K562 (cell line): ENCODE measurements around the gene AIG1. TPM values are rescaled to one million over a fixed set of nuclear protein-coding genes. Genes with fewer than 3 reads are reported as not detected.

Experiments used
- ATAC-seq: fragments of 200-7000 bp; cut with Tn5 transposase; 3 replicates; pipeline ENCODE4 v1.9.1; 2020; ENCODE audit warnings: moderate library complexity
- BruUV-seq: library from RNA; stranded (reverse); fragments of 400-500 nt; replicated peaks from 2 replicates; lab custom pipeline; 2021; lab: Mats Ljungman, UMichigan
- CTCF ChIA-PET: fragments of 300-600 bp; formaldehyde crosslinking; extraction: SDS; loops from one replicate; lab custom pipeline; 2021; ENCODE audit warnings: low intra/inter-chr PET ratio; lab: Yijun Ruan, JAX
- POLR2A ChIA-PET: fragments of 300-600, 350-650 bp; sonication (Branson Sonifier 250); formaldehyde crosslinking; extraction: SDS; loops from one replicate; lab custom pipeline; 2021; ENCODE audit warnings: antibody characterized with exemption, inconsistent platforms; lab: Yijun Ruan, JAX
- DNase-seq, 4 experiments: peaks; one replicate each; pipeline versions ENCODE4 v3.0.0 to v3.0.0-alpha.2; 2011 to 2018; ENCODE audit warnings: low spot score in 3 of 4, mixed read lengths in 3 of 4; ENCODE audit errors: extremely low read depth in 1 of 4
- FAIRE-seq: peaks from 2 replicates; lab custom pipeline; 2011; peaks lifted over from hg19 to GRCh38; lab: Jason Lieb, UNC
- H2AFZ ChIP-seq: 2 replicates; pipeline ENCODE4 v1.6.0; 2011; ENCODE audit warnings: low read depth, low read length, control low read depth, inconsistent platforms
- H3K27ac ChIP-seq: fragments of 200-600 bp; 3 replicates; pipeline ENCODE4 v1.8.0; 2011; ENCODE audit warnings: low read depth, mild to moderate bottlenecking, control low read depth, inconsistent platforms, low read length, moderate library complexity, mixed read lengths; ENCODE audit errors: extremely low read depth
- H3K27me3 ChIP-seq, 2 experiments: fragments of 300-600 bp in 1 of 2; 2 replicates in 1 of 2; 3 replicates in 1 of 2; pipeline versions ENCODE4 v1.6.0 to v1.8.0; 2011; ENCODE audit warnings: inconsistent platforms in 2 of 2, low read length in 2 of 2, mild to moderate bottlenecking in 1 of 2, mixed read lengths in 1 of 2, moderate library complexity in 1 of 2; ENCODE audit not compliant: control insufficient read depth in 2 of 2, insufficient read depth in 2 of 2
- H3K36me3 ChIP-seq: fragments of 300-600 bp; 3 replicates; pipeline ENCODE4 v1.8.0; 2011; ENCODE audit warnings: mild to moderate bottlenecking, low read length, inconsistent platforms; ENCODE audit not compliant: control insufficient read depth, insufficient read depth
- H3K4me1 ChIP-seq, 2 experiments: fragments of 200-600 bp in 1 of 2; replicated peaks in 1 of 2; 2 replicates in 1 of 2; 3 replicates in 1 of 2; pipeline versions ENCODE4 v1.5.1 to v1.8.0; 2011; ENCODE audit warnings: inconsistent platforms in 2 of 2, low read length in 2 of 2, mild to moderate bottlenecking in 1 of 2, mixed read lengths in 1 of 2, moderate library complexity in 1 of 2; ENCODE audit not compliant: control insufficient read depth in 2 of 2, insufficient read depth in 2 of 2
- H3K4me2 ChIP-seq: 2 replicates; pipeline ENCODE4 v1.6.1; 2011; ENCODE audit warnings: low read length, control low read depth, inconsistent platforms, mixed read lengths; ENCODE audit not compliant: insufficient read depth
- H3K4me3 ChIP-seq: fragments of 200-600 bp; sonication (generic), shearing (Covaris generic); 2 replicates; pipeline ENCODE4 v1.5.1; 2016; ENCODE audit warnings: control low read depth, inconsistent platforms
- H3K79me2 ChIP-seq: fragments of 200-600 bp; 3 replicates; pipeline ENCODE4 v1.8.0; 2011; ENCODE audit warnings: low read length, inconsistent platforms; ENCODE audit not compliant: control insufficient read depth, insufficient read depth
- H3K9ac ChIP-seq, 2 experiments: 2 replicates each; pipeline versions ENCODE4 v1.6.0 to v1.6.1; 2011; ENCODE audit warnings: low read depth in 2 of 2, low read length in 2 of 2, control low read depth in 1 of 2, inconsistent platforms in 1 of 2, mild to moderate bottlenecking in 1 of 2, mixed read lengths in 1 of 2; ENCODE audit not compliant: insufficient read depth in 1 of 2
- H3K9me1 ChIP-seq: one replicate; pipeline ENCODE4 v1.6.0; 2011; ENCODE audit warnings: inconsistent platforms, mild to moderate bottlenecking, low read length, moderate library complexity; ENCODE audit not compliant: control insufficient read depth, insufficient read depth
- H3K9me3 ChIP-seq: replicated peaks from 2 replicates; pipeline ENCODE4 v1.5.1; 2011; ENCODE audit warnings: low read depth, low read length, inconsistent platforms; ENCODE audit not compliant: control insufficient read depth, insufficient read depth
- H4K20me1 ChIP-seq: replicated peaks from 2 replicates; pipeline ENCODE4 v1.6.1; 2011; ENCODE audit warnings: low read length, inconsistent platforms, mixed read lengths; ENCODE audit not compliant: control insufficient read depth, insufficient read depth
- DNMT1 ChIP-seq: fragments of 450-650 bp; IDR thresholded peaks from 2 replicates; pipeline ENCODE4 v1.6.1; 2016; ENCODE audit warnings: antibody characterized with exemption, mild to moderate bottlenecking
- FOS ChIP-seq: IDR thresholded peaks from 3 replicates; pipeline ENCODE4 v1.6.1; 2011; ENCODE audit not compliant: insufficient read length; ENCODE audit errors: extremely low read depth
- FOXK2 ChIP-seq, 2 experiments: fragments of 450-650 bp; IDR thresholded peaks in 1 of 2; conservative IDR thresholded peaks in 1 of 2; 2 replicates each; pipeline ENCODE4 v1.6.1; 2016; ENCODE audit warnings: low read depth in 2 of 2, mild to moderate bottlenecking in 1 of 2
- SP2 ChIP-seq: IDR thresholded peaks from 2 replicates; pipeline ENCODE4 v1.6.1; 2011; ENCODE audit warnings: mild to moderate bottlenecking, low read depth, low read length, moderate library complexity; ENCODE audit not compliant: poor library complexity, severe bottlenecking; ENCODE audit errors: extremely low read depth
- WGBS: fragments of 100-300 bp; shearing (Covaris generic); methylation state at CpG from one replicate; pipeline ENCODE4 v1.1.6; 2016; ENCODE audit warnings: low coverage, mixed read lengths; ENCODE audit not compliant: insufficient coverage; ENCODE audit errors: missing lambda C conversion rate; 5-methylcytosine and 5-hydroxymethylcytosine counted together
- in situ Hi-C: fragments of 300-500 bp; cut with MboI; formaldehyde crosslinking; loops from 4 replicates; pipeline ENCODE4 v1.15.0; 2018; ENCODE audit warnings: inconsistent platforms, mixed read lengths
- intact Hi-C: fragments of 100-400 bp; cut with micrococcal nuclease; formaldehyde crosslinking; loops from 2 replicates; pipeline ENCODE4 v1.14.2; 2022
- polyA plus RNA-seq, 8 experiments: library from polyadenylated mRNA; depleted of rRNA in 4 of 8; stranded (reverse) in 5 of 8; unstranded in 3 of 8; fragments of >200 nt; fragmentation: Nextera tagmentation in 2 of 8; fragmentation: Illumina TruSeq in 1 of 8; extraction: Ambion mirVana in 2 of 8; extraction: Trizol in 1 of 8; gene quantifications; 2 replicates each; pipeline versions ENCODE4 v1.2.1 to v1.2.3, GENCODE V29; 2011 to 2014; ENCODE audit warnings: inconsistent platforms in 1 of 8, missing spikeins in 1 of 8
- total RNA-seq, 7 experiments: library from RNA; depleted of rRNA in 6 of 7; stranded (reverse); fragments of >200 nt in 6 of 7; fragmentation: Illumina TruSeq in 2 of 7; extraction: Trizol in 2 of 7; gene quantifications; 2 replicates each; pipeline versions ENCODE4 v1.2.1 to v1.2.3, GENCODE V29; 2011 to 2021; ENCODE audit warnings: low replicate concordance in 1 of 7

The AIG1 gene
- total and polyA plus RNA-seq, 9 of the 15 experiments (the other 6 are each of a cell fraction or from before 2014, with no cell fraction given), result 74.8 to 333 (median 127) TPM

DNA sequence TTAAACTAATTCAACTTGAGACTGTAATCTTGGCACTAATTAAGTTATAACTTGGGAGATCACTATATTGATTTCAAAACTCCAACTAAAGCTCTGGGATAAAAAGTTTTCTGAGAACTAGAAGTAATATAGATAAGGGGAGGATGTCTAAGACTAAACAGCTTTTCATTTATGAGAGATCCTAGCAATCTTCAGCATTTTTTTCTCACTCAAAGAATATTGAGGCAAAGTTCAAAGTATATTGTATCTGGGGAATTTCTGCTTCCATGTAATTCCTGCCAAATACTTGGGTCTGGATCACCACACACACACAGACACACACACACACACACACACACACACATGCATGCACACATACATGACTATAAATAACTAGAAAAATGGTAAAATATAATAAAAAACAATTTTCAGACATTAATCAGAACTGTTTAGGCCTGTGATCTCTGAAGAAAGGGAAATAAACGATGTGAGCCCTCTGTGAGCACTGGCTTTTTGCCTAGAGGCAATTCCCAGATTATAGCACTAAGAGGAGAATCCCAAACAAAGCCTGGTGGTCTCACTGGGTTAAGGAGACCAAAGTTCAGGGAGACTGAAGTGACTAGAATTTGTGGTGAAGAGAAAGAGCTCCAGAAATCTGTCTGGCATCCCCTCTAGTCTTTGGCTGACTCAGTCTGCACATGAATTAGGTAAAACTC, 297.0 kb downstream of the AIG1 start:
- no peak for FAIRE-seq
- no peaks in the 10 kb centered on the region for H3K9me3 ChIP-seq
- intact Hi-C loops (no loop called here), in situ Hi-C loops (no loop called here)
- WGBS, result 0% methylated on average over 1 of the region's 1 CpG
- no peak overlapping the region for H2AFZ ChIP-seq
- H4K20me1 ChIP-seq, result no peaks in the 10 kb centered on the region
- no peak for DNase-seq
- peaks cover 5 to 8% of the 10 kb centered on the region in 2 experiments; a peak in 3 of 5 replicates for H3K27me3 ChIP-seq
- ChIA-PET POLR2A (interaction anchor here (1.7 kb wide), 1 partner anchor 10 kb away, joined by 3 read pairs; no protein-coding TSS in a partner anchor), CTCF (no interaction called here)
- H3K4me1 ChIP-seq, result no peaks in the 10 kb centered on the region
- H3K79me2 ChIP-seq, result no peaks in the 10 kb centered on the region
- no peak overlapping the region for H3K4me3 ChIP-seq
- H3K9me1 ChIP-seq, result no peaks in the 10 kb centered on the region
- H3K36me3 ChIP-seq, result no peaks in the 10 kb centered on the region
- H3K9ac ChIP-seq, result no peak overlapping the region
- no TSS peak for BruUV-seq
- no peak overlapping the region for H3K27ac ChIP-seq
- no peak for TF ChIP-seq FOXK2 (conservative IDR thresholded peaks at IDR 0.05 in 1 of 2, IDR thresholded peaks at IDR 0.05 in 1 of 2; ENCODE audit: low read depth in 2 of 2)
- no peak for TF ChIP-seq SP2
- TF ChIP-seq FOS, result no peak
- no peak for TF ChIP-seq DNMT1
- H3K4me2 ChIP-seq, result no peak overlapping the region
- ATAC-seq, result no peak
